Rectal smooth muscle tissue (tissue), 1 donor: Measurements from ENCODE around the gene LY6G5C.

Experiments
- H3K27ac ChIP-seq: one replicate; pipeline ENCODE4 v1.7.0; 2013; ENCODE audit warnings: low read depth, low read length, inconsistent platforms
- H3K27me3 ChIP-seq: one replicate; pipeline ENCODE4 v1.7.0; 2013; ENCODE audit warnings: low read length; ENCODE audit not compliant: control insufficient read depth, insufficient read depth
- H3K36me3 ChIP-seq: one replicate; pipeline ENCODE4 v1.7.0; 2013; ENCODE audit warnings: low read length; ENCODE audit not compliant: control insufficient read depth, insufficient read depth
- H3K4me1 ChIP-seq: one replicate; pipeline ENCODE4 v1.7.0; 2013; ENCODE audit warnings: low read length; ENCODE audit not compliant: control insufficient read depth, insufficient read depth
- H3K4me3 ChIP-seq: one replicate; pipeline ENCODE4 v1.7.0; 2013; ENCODE audit warnings: low read length
- H3K9ac ChIP-seq: one replicate; pipeline ENCODE4 v1.7.0; 2013; ENCODE audit warnings: low read length

Gene LY6G5C

DNA sequence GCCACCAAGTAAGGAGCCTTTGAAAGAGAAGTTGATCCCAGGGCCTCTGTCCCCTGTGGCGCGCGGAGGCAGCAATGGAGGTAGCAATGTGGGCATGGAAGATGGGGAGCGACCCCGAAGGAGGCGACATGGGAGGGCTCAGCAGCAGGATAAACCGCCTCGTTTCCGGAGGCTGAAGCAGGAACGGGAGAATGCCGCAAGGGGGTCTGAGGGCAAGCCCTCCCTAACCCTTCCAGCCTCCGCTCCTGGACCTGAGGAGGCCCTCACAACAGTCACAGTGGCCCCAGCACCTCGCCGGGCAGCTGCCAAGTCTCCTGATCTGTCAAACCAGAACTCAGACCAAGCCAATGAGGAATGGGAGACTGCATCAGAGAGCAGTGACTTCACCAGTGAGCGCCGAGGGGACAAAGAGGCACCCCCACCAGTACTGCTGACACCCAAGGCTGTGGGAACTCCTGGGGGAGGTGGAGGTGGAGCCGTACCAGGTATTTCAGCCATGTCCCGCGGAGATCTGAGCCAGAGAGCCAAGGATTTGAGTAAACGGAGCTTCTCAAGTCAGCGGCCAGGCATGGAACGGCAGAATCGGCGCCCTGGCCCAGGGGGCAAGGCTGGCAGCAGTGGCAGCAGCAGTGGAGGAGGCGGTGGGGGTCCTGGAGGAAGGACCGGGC is 48.5 kb downstream of the LY6G5C start:
- no peaks in the 10 kb centered on the region for H3K4me1 ChIP-seq
- H3K9ac ChIP-seq = no peak overlapping the region
- no peak overlapping the region for H3K4me3 ChIP-seq
- H3K36me3 ChIP-seq = peaks cover 70% of the 10 kb centered on the region
- H3K27me3 ChIP-seq = no peaks in the 10 kb centered on the region
- no peak overlapping the region for H3K27ac ChIP-seq

DNA sequence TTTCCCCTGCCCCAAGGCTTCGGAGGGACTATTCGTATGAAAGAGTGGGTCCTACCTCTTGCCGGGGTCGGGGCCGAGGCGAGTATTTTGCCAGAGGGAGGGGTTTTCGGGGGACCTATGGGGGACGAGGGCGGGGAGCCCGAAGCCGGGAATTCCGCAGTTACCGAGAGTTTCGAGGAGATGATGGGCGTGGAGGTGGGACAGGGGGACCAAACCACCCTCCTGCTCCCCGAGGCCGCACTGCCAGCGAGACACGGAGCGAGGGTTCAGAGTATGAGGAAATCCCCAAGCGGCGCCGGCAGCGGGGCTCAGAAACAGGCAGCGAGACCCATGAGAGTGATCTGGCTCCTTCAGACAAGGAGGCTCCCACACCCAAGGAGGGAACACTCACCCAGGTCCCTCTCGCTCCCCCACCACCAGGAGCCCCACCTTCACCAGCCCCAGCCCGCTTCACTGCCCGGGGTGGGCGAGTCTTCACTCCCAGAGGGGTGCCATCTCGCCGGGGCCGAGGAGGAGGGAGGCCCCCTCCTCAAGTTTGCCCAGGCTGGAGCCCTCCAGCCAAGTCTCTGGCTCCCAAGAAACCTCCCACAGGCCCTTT is 49.1 kb downstream of the LY6G5C start:
- no peak overlapping the region for H3K27ac ChIP-seq
- H3K27me3 ChIP-seq = no peaks in the 10 kb centered on the region
- H3K36me3 ChIP-seq = peaks cover 72% of the 10 kb centered on the region
- no peak overlapping the region for H3K4me3 ChIP-seq
- H3K9ac ChIP-seq = no peak overlapping the region
- no peaks in the 10 kb centered on the region for H3K4me1 ChIP-seq

DNA sequence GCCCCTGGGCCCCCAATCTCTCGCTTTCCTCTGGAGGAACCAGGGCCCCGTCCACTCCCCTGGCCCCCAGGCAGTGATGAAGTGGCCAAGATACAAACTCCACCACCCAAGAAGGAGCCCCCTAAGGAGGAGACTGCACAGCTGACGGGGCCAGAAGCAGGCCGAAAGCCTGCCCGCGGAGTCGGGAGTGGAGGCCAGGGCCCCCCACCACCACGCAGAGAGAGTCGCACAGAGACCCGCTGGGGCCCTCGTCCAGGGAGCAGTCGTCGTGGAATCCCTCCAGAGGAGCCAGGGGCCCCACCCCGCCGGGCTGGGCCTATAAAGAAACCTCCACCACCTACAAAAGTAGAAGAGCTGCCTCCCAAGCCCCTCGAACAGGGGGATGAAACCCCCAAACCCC is 49.7 kb downstream of the LY6G5C start:
- H3K4me1 ChIP-seq = no peaks in the 10 kb centered on the region
- no peaks in the 10 kb centered on the region for H3K27me3 ChIP-seq
- peaks cover 73% of the 10 kb centered on the region for H3K36me3 ChIP-seq
- H3K27ac ChIP-seq = no peak overlapping the region
- no peak overlapping the region for H3K4me3 ChIP-seq
- H3K9ac ChIP-seq = no peak overlapping the region

DNA sequence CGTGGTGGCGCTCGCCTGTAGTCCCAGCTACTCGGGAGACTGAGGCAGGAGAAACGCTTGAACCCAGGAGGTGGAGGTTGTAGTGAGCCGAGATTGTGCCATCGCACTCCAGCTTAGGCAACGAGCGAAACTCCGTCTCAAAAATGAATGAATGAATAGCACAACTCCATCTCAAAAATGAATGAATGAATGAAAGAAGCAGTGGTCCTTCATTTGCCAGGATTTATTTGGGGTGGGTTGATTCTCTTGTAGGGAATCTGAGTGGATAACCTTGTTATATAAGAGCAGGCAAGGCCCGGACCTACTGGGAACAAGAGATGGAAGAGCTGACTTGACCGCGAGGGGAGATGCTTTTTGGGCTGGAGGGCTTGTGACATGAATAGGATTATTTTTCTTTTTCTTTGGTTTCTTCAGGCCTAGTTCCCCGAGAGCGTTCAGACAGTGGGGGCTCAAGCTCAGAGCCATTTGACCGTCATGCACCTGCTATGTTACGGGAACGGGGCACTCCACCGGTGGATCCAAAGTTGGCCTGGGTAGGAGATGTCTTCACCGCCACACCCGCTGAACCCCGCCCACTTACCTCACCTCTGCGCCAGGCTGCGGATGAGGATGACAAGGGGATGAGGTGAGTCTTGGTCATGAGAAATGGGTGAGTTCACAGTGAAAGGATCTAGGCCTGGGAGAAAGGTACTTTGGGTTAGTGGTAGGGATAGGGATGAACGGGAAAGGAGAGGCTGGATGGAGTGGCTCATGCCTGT is 50.5 kb downstream of the LY6G5C start:
- H3K36me3 ChIP-seq = peaks cover 73% of the 10 kb centered on the region
- no peaks in the 10 kb centered on the region for H3K27me3 ChIP-seq
- H3K27ac ChIP-seq = no peak overlapping the region
- H3K4me3 ChIP-seq = no peak overlapping the region
- no peak overlapping the region for H3K9ac ChIP-seq
- no peaks in the 10 kb centered on the region for H3K4me1 ChIP-seq

DNA sequence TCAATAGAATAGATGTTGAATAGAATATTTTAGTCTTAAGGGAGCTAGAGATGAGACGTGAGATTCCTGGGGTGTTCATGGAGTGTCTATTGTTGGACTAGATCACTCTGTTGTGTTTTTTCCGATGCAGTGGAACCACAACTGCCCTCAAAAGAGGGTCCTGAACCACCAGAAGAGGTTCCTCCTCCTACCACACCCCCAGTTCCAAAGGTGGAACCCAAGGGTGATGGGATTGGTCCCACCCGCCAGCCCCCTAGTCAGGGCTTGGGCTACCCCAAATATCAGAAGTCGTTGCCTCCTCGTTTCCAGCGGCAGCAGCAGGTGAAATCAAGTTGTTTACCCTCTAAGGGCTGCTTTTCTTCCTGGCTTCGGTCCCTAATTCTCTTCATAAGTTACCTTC is 51.9 kb downstream of the LY6G5C start:
- H3K36me3 ChIP-seq = peaks cover 69% of the 10 kb centered on the region
- H3K4me3 ChIP-seq = no peak overlapping the region
- no peak overlapping the region for H3K9ac ChIP-seq
- H3K4me1 ChIP-seq = no peaks in the 10 kb centered on the region
- no peaks in the 10 kb centered on the region for H3K27me3 ChIP-seq
- H3K27ac ChIP-seq = no peak overlapping the region

DNA sequence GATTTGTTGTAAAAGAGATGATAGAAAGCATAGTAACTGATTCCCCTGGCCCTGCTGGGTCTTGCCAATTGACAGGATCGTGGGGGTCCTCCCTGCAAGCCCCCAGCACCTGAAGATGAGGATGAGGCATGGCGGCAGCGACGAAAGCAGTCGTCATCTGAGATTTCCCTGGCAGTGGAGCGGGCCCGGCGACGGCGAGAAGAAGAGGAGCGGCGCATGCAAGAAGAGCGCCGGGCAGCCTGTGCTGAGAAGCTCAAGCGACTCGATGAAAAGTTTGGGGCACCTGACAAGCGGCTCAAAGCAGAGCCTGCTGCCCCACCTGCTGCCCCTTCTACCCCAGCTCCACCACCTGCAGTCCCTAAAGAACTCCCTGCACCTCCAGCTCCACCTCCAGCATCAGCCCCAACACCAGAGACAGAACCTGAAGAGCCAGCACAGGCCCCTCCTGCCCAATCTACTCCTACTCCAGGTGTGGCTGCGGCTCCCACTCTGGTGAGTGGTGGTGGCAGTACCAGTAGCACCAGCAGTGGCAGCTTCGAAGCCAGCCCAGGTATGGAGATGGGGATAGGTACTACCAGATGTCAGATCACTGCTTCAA is 53.1 kb downstream of the LY6G5C start:
- Histone ChIP-seq H3K4me3 (no peak overlapping the region), H3K4me1 (no peaks in the 10 kb centered on the region), H3K27me3 (no peaks in the 10 kb centered on the region), H3K36me3 (peaks cover 63% of the 10 kb centered on the region), H3K9ac (no peak overlapping the region), H3K27ac (no peak overlapping the region)

DNA sequence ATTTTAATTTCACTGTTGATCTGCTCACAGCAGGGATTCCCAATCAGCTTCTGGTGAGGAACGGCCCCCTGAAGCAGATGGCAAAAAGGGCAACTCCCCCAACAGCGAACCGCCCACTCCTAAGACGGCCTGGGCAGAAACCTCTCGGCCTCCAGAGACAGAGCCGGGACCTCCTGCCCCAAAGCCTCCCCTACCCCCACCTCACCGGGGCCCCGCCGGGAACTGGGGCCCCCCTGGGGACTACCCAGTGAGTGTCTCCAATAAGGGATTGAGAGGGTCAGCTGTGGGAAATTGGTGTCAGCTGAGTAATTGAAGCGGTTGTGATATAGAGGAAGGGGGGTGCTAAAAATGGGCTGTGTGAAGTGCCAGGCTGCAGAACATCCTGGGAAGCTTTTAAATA is 53.9 kb downstream of the LY6G5C start:
- H3K4me3 ChIP-seq = no peak overlapping the region
- H3K4me1 ChIP-seq = peaks cover 4% of the 10 kb centered on the region
- H3K9ac ChIP-seq = no peak overlapping the region
- H3K36me3 ChIP-seq = peaks cover 63% of the 10 kb centered on the region
- H3K27me3 ChIP-seq = no peaks in the 10 kb centered on the region
- no peak overlapping the region for H3K27ac ChIP-seq
